ENCODE data around the gene CNPY1. TPM values are rescaled to one million over a fixed set of nuclear protein-coding genes. Genes with fewer than 3 reads are reported as not detected.

Gene CNPY1
- total RNA-seq, 2 experiments from 2014 or later = not detected

GRCh38 chr7:155523168-155523675 lies 23.1 kb downstream of the CNPY1 start:
- DNase-seq = no peak
- Histone ChIP-seq H3K4me1 (ENCODE audit: insufficient read depth, low read length) (no peaks in the 10 kb centered on the region), H3K9me3 (ENCODE audit: control insufficient read depth in 1 of 2, insufficient read depth in 1 of 2, low read length in 2 of 2) (peaks cover 0 to 12% of the 10 kb centered on the region in 2 experiments), H3K36me3 (ENCODE audit: insufficient read depth, low read length) (no peaks in the 10 kb centered on the region), H3K4me3 (ENCODE audit: low read length) (no peak overlapping the region), H3K27ac (ENCODE audit: low read depth in 1 of 2, low read length in 2 of 2) (no peak overlapping the region), H3K27me3 (ENCODE audit: control insufficient read depth in 1 of 2, insufficient read depth in 2 of 2, low read length in 2 of 2) (peaks cover 5 to 7% of the 10 kb centered on the region in 2 experiments)
- POLR2A ChIA-PET = no interaction called here
- CTCF ChIA-PET = no interaction called here
- intact Hi-C loops (cut with DNase I, micrococcal nuclease) = no loop called here
- ATAC-seq (ENCODE audit: poor library complexity) = no peak
- no peaks in the 10 kb centered on the region for H3K4me1 Mint-ChIP-seq (ENCODE audit: low read depth)
- peaks cover 69% of the 10 kb centered on the region for H3K27me3 Mint-ChIP-seq
- H3K36me3 Mint-ChIP-seq (ENCODE audit: low read depth) = no peaks in the 10 kb centered on the region
- no peak overlapping the region for H3K4me3 Mint-ChIP-seq
- H3K9me3 Mint-ChIP-seq = no peaks in the 10 kb centered on the region
- no peak overlapping the region for H3K27ac Mint-ChIP-seq
- no peak for TF ChIP-seq CTCF (IDR thresholded peaks at IDR 0.05)

- Histone ChIP-seq H3K4me1 (ENCODE audit: insufficient read depth, low read length) (no peaks in the 10 kb centered on the region), H3K27me3 (ENCODE audit: control insufficient read depth in 1 of 2, insufficient read depth in 2 of 2, low read length in 2 of 2) (peaks cover 2 to 13% of the 10 kb centered on the region in 2 experiments), H3K9me3 (ENCODE audit: control insufficient read depth in 1 of 2, insufficient read depth in 1 of 2, low read length in 2 of 2) (peaks cover 0 to 15% of the 10 kb centered on the region in 2 experiments), H3K36me3 (ENCODE audit: insufficient read depth, low read length) (no peaks in the 10 kb centered on the region), H3K27ac (ENCODE audit: low read depth in 1 of 2, low read length in 2 of 2) (no peak overlapping the region), H3K4me3 (ENCODE audit: low read length) (no peak overlapping the region)
- CTCF ChIA-PET = no interaction called here
- no peaks in the 10 kb centered on the region for H3K36me3 Mint-ChIP-seq (ENCODE audit: low read depth)
- peaks cover 78% of the 10 kb centered on the region for H3K27me3 Mint-ChIP-seq
- H3K4me1 Mint-ChIP-seq (ENCODE audit: low read depth) = no peaks in the 10 kb centered on the region
- DNase-seq (no peak), ATAC-seq (ENCODE audit: poor library complexity) (no peak)
- no peak overlapping the region for H3K27ac Mint-ChIP-seq
- TF ChIP-seq CTCF (IDR thresholded peaks at IDR 0.05) = no peak
- no peaks in the 10 kb centered on the region for H3K9me3 Mint-ChIP-seq
- POLR2A ChIA-PET = no interaction called here
- no peak overlapping the region for H3K4me3 Mint-ChIP-seq
- intact Hi-C loops (cut with DNase I, micrococcal nuclease) = no loop called here
Measured at GRCh38 chr7:155521743-155522398, 24.5 kb downstream of the CNPY1 start.

- peaks cover 73% of the 10 kb centered on the region for H3K27me3 Mint-ChIP-seq
- no peaks in the 10 kb centered on the region for H3K36me3 Mint-ChIP-seq (ENCODE audit: low read depth)
- H3K27ac ChIP-seq (ENCODE audit: low read depth in 1 of 2, low read length in 2 of 2) = no peak overlapping the region
- H3K4me3 Mint-ChIP-seq = no peak overlapping the region
- ATAC-seq (ENCODE audit: poor library complexity) = no peak
- no peaks in the 10 kb centered on the region for H3K4me1 Mint-ChIP-seq (ENCODE audit: low read depth)
- no peaks in the 10 kb centered on the region for H3K36me3 ChIP-seq (ENCODE audit: insufficient read depth, low read length)
- TF ChIP-seq CTCF (IDR thresholded peaks at IDR 0.05) = no peak
- no peak overlapping the region for H3K4me3 ChIP-seq (ENCODE audit: low read length)
- H3K9me3 ChIP-seq (ENCODE audit: control insufficient read depth in 1 of 2, insufficient read depth in 1 of 2, low read length in 2 of 2) = peaks cover 0 to 15% of the 10 kb centered on the region in 2 experiments
- no peak for DNase-seq
- no peaks in the 10 kb centered on the region for H3K9me3 Mint-ChIP-seq
- peaks cover 2 to 20% of the 10 kb centered on the region in 2 experiments for H3K27me3 ChIP-seq (ENCODE audit: control insufficient read depth in 1 of 2, insufficient read depth in 2 of 2, low read length in 2 of 2)
- ChIA-PET POLR2A (no interaction called here), CTCF (no interaction called here)
- H3K27ac Mint-ChIP-seq = no peak overlapping the region
- intact Hi-C loops (cut with DNase I, micrococcal nuclease) = no loop called here
- H3K4me1 ChIP-seq (ENCODE audit: insufficient read depth, low read length) = no peaks in the 10 kb centered on the region
Measured at GRCh38 chr7:155521007-155521742, 25.2 kb downstream of the CNPY1 start.

Measured in CD4-positive, alpha-beta T cell (primary cell).